K562 (cell line): ENCODE results near the gene ENO3. TPM values are rescaled to one million over a fixed set of nuclear protein-coding genes. Genes with fewer than 3 reads are reported as not detected.

Experiments used
- BRF1 ChIP-seq: IDR thresholded peaks from 3 replicates; pipeline ENCODE4 v1.6.1; 2011; ENCODE audit warnings: borderline replicate concordance, mild to moderate bottlenecking; ENCODE audit not compliant: insufficient read length; ENCODE audit errors: extremely low read depth
- ETV6 ChIP-seq, 3 experiments: fragments of 150-350 bp in 1 of 3; sonication (generic) in 1 of 3; formaldehyde crosslinking in 1 of 3; IDR thresholded peaks; 2 replicates each; pipeline versions ENCODE4 v1.6.1 to v1.8.0; 2014 to 2022; ENCODE audit warnings: borderline replicate concordance in 2 of 3, low read depth in 2 of 3, antibody characterized with exemption in 1 of 3, low read length in 1 of 3, mild to moderate bottlenecking in 1 of 3, missing genetic modification reagents in 1 of 3
- FOS ChIP-seq: IDR thresholded peaks from 3 replicates; pipeline ENCODE4 v1.6.1; 2011; ENCODE audit not compliant: insufficient read length; ENCODE audit errors: extremely low read depth
- HEY1 ChIP-seq: fragments of 250-450 bp; sonication (Bioruptor Pico); IDR thresholded peaks from 2 replicates; pipeline ENCODE4 v1.5.0; 2020; ENCODE audit warnings: mild to moderate bottlenecking, moderate library complexity, borderline replicate concordance
- KAT7 ChIP-seq: sonication (generic); formaldehyde crosslinking; IDR thresholded peaks from 2 replicates; pipeline ENCODE4 v1.8.0; 2022; ENCODE audit warnings: missing genetic modification reagents, mild to moderate bottlenecking, borderline replicate concordance
- MAFG ChIP-seq: fragments of 450-650 bp; conservative IDR thresholded peaks from 2 replicates; pipeline ENCODE4 v1.6.1; 2016; ENCODE audit warnings: missing genetic modification characterization, missing compliant biosample characterization
- SNAPC5 ChIP-seq: fragments of 250-450 bp; sonication (Bioruptor Pico); IDR thresholded peaks from 2 replicates; pipeline ENCODE4 v1.8.0; 2021; ENCODE audit warnings: moderate library complexity, mild to moderate bottlenecking, inconsistent platforms
- TSC22D4 ChIP-seq: fragments of 450-650 bp; IDR thresholded peaks from 2 replicates; pipeline ENCODE4 v1.6.1; 2016; ENCODE audit warnings: missing genetic modification characterization, missing biosample characterization, control low read depth
- ZNF146 ChIP-seq: IDR thresholded peaks from one replicate; pipeline ENCODE4 v1.6.1; 2018; ENCODE audit warnings: missing compliant biosample characterization; ENCODE audit not compliant: unreplicated experiment
- ZNF253 ChIP-seq: fragments of 250-450 bp; sonication (Bioruptor Pico); conservative IDR thresholded peaks from 2 replicates; pipeline ENCODE4 v1.6.1; 2021; ENCODE audit warnings: mild to moderate bottlenecking
- ZNF282 ChIP-seq: sonication (generic); formaldehyde crosslinking; IDR thresholded peaks from 2 replicates; pipeline ENCODE4 v1.8.1; 2023; ENCODE audit warnings: missing genetic modification reagents
- ZNF75A ChIP-seq: fragments of 450-650 bp; formaldehyde crosslinking; IDR thresholded peaks from 2 replicates; pipeline ENCODE4 v1.4.0; 2020; ENCODE audit warnings: mild to moderate bottlenecking
- polyA plus RNA-seq, 8 experiments: library from polyadenylated mRNA; depleted of rRNA in 4 of 8; stranded (reverse) in 5 of 8; unstranded in 3 of 8; fragments of >200 nt; fragmentation: Nextera tagmentation in 2 of 8; fragmentation: Illumina TruSeq in 1 of 8; extraction: Ambion mirVana in 2 of 8; extraction: Trizol in 1 of 8; gene quantifications; 2 replicates each; pipeline versions ENCODE4 v1.2.1 to v1.2.3, GENCODE V29; 2011 to 2014; ENCODE audit warnings: inconsistent platforms in 1 of 8, missing spikeins in 1 of 8
- total RNA-seq, 7 experiments: library from RNA; depleted of rRNA in 6 of 7; stranded (reverse); fragments of >200 nt in 6 of 7; fragmentation: Illumina TruSeq in 2 of 7; extraction: Trizol in 2 of 7; gene quantifications; 2 replicates each; pipeline versions ENCODE4 v1.2.1 to v1.2.3, GENCODE V29; 2011 to 2021; ENCODE audit warnings: low replicate concordance in 1 of 7
- TF ChIP-seq, protein P1 (sequence below): fragments of 250-450 bp; sonication (Bioruptor Pico); IDR thresholded peaks from 2 replicates; pipeline ENCODE4 v1.9.0; 2021; ENCODE audit warnings: mild to moderate bottlenecking
- TF ChIP-seq, protein P2 (sequence below): sonication (generic); formaldehyde crosslinking; IDR thresholded peaks from 2 replicates; pipeline ENCODE4 v1.8.0; 2023; ENCODE audit warnings: mild to moderate bottlenecking, missing genetic modification reagents
- TF ChIP-seq, protein P3 (sequence below), 2 experiments: fragments of 450-650 bp; formaldehyde crosslinking in 1 of 2; IDR thresholded peaks; 2 replicates each; pipeline versions ENCODE4 v1.4.0 to v1.6.1; 2014 to 2020; ENCODE audit warnings: mild to moderate bottlenecking in 2 of 2, borderline replicate concordance in 1 of 2, low read depth in 1 of 2

Gene ENO3
- total and polyA plus RNA-seq, 9 of the 15 experiments (the other 6 are each of a cell fraction or from before 2014, with no cell fraction given) = 5.7 to 17.2 (median 9.9) TPM

GRCh38 chr17:4944554-4945175 is 6.3 kb upstream of the ENO3 start (continued):
- TF ChIP-seq FOS = no peak
- no peak for TF ChIP-seq TSC22D4 (tag)
- no peak for TF ChIP-seq ZNF253 (CRISPR knock-in tag)
- no peak for TF ChIP-seq KAT7 (CRISPR knock-in tag)
- no peak for TF ChIP-seq ZNF146
- TF ChIP-seq, protein P1, sequence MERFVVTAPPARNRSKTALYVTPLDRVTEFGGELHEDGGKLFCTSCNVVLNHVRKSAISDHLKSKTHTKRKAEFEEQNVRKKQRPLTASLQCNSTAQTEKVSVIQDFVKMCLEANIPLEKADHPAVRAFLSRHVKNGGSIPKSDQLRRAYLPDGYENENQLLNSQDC (CRISPR knock-in tag) = no peak
- TF ChIP-seq, protein P2, sequence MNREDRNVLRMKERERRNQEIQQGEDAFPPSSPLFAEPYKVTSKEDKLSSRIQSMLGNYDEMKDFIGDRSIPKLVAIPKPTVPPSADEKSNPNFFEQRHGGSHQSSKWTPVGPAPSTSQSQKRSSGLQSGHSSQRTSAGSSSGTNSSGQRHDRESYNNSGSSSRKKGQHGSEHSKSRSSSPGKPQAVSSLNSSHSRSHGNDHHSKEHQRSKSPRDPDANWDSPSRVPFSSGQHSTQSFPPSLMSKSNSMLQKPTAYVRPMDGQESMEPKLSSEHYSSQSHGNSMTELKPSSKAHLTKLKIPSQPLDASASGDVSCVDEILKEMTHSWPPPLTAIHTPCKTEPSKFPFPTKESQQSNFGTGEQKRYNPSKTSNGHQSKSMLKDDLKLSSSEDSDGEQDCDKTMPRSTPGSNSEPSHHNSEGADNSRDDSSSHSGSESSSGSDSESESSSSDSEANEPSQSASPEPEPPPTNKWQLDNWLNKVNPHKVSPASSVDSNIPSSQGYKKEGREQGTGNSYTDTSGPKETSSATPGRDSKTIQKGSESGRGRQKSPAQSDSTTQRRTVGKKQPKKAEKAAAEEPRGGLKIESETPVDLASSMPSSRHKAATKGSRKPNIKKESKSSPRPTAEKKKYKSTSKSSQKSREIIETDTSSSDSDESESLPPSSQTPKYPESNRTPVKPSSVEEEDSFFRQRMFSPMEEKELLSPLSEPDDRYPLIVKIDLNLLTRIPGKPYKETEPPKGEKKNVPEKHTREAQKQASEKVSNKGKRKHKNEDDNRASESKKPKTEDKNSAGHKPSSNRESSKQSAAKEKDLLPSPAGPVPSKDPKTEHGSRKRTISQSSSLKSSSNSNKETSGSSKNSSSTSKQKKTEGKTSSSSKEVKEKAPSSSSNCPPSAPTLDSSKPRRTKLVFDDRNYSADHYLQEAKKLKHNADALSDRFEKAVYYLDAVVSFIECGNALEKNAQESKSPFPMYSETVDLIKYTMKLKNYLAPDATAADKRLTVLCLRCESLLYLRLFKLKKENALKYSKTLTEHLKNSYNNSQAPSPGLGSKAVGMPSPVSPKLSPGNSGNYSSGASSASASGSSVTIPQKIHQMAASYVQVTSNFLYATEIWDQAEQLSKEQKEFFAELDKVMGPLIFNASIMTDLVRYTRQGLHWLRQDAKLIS (CRISPR knock-in tag) = peak; percentile 61; the same call in 1 of the 2 replicates
- no peak for TF ChIP-seq ZNF75A (CRISPR knock-in tag)
- TF ChIP-seq SNAPC5 (CRISPR knock-in tag) = no peak
- no peak for TF ChIP-seq HEY1 (CRISPR knock-in tag)
- TF ChIP-seq ETV6 (IDR thresholded peaks at IDR 0.05; ENCODE audit: borderline replicate concordance in 1 of 2, low read depth in 2 of 2, low read length in 1 of 2) = no peak
- no peak for TF ChIP-seq ETV6 (CRISPR knock-in tag; IDR thresholded peaks at IDR 0.05; ENCODE audit: borderline replicate concordance)
- no peak for TF ChIP-seq MAFG (tag)
- TF ChIP-seq ZNF282 (CRISPR knock-in tag) = no peak
- TF ChIP-seq BRF1 = no peak
- TF ChIP-seq, protein P3, sequence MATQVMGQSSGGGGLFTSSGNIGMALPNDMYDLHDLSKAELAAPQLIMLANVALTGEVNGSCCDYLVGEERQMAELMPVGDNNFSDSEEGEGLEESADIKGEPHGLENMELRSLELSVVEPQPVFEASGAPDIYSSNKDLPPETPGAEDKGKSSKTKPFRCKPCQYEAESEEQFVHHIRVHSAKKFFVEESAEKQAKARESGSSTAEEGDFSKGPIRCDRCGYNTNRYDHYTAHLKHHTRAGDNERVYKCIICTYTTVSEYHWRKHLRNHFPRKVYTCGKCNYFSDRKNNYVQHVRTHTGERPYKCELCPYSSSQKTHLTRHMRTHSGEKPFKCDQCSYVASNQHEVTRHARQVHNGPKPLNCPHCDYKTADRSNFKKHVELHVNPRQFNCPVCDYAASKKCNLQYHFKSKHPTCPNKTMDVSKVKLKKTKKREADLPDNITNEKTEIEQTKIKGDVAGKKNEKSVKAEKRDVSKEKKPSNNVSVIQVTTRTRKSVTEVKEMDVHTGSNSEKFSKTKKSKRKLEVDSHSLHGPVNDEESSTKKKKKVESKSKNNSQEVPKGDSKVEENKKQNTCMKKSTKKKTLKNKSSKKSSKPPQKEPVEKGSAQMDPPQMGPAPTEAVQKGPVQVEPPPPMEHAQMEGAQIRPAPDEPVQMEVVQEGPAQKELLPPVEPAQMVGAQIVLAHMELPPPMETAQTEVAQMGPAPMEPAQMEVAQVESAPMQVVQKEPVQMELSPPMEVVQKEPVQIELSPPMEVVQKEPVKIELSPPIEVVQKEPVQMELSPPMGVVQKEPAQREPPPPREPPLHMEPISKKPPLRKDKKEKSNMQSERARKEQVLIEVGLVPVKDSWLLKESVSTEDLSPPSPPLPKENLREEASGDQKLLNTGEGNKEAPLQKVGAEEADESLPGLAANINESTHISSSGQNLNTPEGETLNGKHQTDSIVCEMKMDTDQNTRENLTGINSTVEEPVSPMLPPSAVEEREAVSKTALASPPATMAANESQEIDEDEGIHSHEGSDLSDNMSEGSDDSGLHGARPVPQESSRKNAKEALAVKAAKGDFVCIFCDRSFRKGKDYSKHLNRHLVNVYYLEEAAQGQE (IDR thresholded peaks at IDR 0.05; ENCODE audit: borderline replicate concordance) = no peak
- TF ChIP-seq, protein P3 (CRISPR knock-in tag; IDR thresholded peaks at IDR 0.05; ENCODE audit: low read depth) = no peak
